Measurements from ENCODE around the gene CX3CR1. TPM values are rescaled to one million over a fixed set of nuclear protein-coding genes. Genes with fewer than 3 reads are reported as not detected.

The CX3CR1 gene
- total and polyA plus RNA-seq, 8 donors = 1.8 to 6.4 (median 4.6) TPM

DNA sequence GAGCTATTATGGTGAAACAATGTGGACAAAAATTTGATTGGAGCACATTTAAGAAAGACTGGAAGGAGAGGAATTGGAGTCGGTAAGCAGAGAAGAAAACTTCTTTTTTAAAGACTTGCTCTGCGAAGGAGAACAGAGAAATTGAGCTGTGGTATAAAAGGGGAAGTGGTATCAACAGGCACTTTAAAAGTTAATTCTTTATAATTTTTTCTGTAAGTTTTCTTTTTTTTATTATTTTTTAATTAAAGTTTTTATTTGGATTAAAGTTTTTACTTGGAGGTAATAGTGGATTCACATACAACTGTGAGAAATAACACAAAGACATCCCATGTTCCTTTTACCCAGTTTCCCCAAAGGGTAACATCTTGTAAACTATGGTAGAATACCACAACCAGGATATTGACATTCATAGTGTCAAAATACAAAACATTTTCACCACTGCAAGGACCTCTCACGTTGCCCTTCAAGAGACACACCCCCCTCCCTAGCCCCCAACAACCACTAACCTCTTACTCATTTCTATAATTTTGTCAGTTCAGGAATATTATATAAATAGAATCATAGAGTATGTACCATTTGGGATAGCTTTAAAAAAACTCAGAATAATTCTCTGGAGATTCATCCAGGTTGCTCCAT lies 53.6 kb downstream of the CX3CR1 start:
- Histone ChIP-seq H3K4me3 (no peak overlapping the region), H3K9me3 (no peaks in the 10 kb centered on the region), H3K36me3 (no peaks in the 10 kb centered on the region), H3K27me3 (no peaks in the 10 kb centered on the region), H3K4me1 (peaks cover 0 to 5% of the 10 kb centered on the region in 2 donors), H3K27ac (no peak overlapping the region)
- DNase-seq (no peak), ATAC-seq (no peak)
- TF ChIP-seq, protein P1, sequence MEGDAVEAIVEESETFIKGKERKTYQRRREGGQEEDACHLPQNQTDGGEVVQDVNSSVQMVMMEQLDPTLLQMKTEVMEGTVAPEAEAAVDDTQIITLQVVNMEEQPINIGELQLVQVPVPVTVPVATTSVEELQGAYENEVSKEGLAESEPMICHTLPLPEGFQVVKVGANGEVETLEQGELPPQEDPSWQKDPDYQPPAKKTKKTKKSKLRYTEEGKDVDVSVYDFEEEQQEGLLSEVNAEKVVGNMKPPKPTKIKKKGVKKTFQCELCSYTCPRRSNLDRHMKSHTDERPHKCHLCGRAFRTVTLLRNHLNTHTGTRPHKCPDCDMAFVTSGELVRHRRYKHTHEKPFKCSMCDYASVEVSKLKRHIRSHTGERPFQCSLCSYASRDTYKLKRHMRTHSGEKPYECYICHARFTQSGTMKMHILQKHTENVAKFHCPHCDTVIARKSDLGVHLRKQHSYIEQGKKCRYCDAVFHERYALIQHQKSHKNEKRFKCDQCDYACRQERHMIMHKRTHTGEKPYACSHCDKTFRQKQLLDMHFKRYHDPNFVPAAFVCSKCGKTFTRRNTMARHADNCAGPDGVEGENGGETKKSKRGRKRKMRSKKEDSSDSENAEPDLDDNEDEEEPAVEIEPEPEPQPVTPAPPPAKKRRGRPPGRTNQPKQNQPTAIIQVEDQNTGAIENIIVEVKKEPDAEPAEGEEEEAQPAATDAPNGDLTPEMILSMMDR (IDR thresholded peaks at IDR 0.05) = no peak
- intact Hi-C loops (cut with DNase I) = no loop called here

DNA sequence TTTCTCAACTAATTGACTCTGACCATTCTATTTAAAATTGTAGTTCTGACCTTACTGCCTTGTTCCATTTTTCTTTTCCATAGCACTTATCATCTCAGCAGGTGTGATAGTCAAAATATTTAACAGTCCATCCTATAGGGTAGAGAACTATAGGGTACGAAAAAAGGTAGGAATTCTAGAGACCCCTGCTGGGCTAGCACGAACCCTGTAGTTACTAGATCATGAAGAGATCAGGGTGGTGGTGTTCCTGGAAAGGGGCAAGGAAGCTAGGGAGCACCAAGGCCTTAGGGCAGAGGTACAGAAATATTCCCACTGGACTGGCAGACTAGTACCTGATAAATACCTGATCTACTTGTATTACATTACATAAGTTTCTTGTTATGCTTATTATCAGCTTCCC lies 55.5 kb downstream of the CX3CR1 start:
- intact Hi-C loops (cut with DNase I) = no loop called here
- DNase-seq = no peak
- Histone ChIP-seq H3K9me3 (no peaks in the 10 kb centered on the region), H3K36me3 (no peaks in the 10 kb centered on the region), H3K27ac (no peak overlapping the region), H3K4me3 (no peak overlapping the region), H3K4me1 (peaks cover 0 to 5% of the 10 kb centered on the region in 2 donors), H3K27me3 (no peaks in the 10 kb centered on the region)
- ATAC-seq = no peak
- TF ChIP-seq, protein P1 (IDR thresholded peaks at IDR 0.05) = no peak

DNA sequence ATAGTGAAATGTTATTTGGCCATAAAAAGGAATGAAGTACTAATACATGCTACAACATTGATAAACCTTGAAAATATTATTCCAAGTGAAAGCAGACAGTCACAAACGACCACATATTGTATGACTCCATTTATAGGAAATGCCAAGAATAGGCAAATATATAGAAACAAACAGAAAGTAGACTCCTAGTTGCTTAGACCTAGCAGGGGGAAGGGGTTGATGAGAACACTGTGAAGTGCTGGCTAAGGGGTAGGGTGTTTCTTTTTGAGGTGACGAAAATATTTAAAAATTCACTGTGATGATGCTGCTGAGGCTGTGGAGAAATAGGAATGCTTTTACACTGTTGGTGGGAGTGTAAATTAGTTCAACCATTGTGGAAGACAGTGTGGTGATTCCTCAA lies 56.9 kb downstream of the CX3CR1 start:
- H3K9me3 ChIP-seq = no peaks in the 10 kb centered on the region
- no peak overlapping the region for H3K27ac ChIP-seq
- H3K4me1 ChIP-seq = peaks cover 0 to 5% of the 10 kb centered on the region in 2 donors
- TF ChIP-seq, protein P1 (IDR thresholded peaks at IDR 0.05) = no peak
- DNase-seq (no peak), ATAC-seq (no peak)
- H3K4me3 ChIP-seq = no peak overlapping the region
- intact Hi-C loops (cut with DNase I) = no loop called here
- no peaks in the 10 kb centered on the region for H3K36me3 ChIP-seq
- no peaks in the 10 kb centered on the region for H3K27me3 ChIP-seq

DNA sequence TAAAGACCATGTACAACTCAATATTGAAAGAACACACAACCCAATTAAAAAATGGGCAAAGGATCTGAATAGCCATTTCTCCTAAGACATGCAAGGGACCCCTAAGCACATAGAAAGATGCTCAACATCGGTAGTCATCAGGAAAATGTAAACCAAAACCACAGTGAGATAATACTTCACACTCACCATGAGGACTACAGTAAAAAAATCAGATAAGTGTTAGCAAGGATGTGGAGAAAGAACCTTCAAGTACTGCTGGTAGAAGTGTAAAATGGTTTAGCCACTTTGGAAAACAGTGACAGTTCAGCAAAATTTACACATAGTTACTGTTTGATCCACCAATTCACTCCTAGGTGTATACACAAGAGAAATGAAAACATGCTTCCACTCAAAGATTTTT lies 57.4 kb downstream of the CX3CR1 start:
- Histone ChIP-seq H3K36me3 (no peaks in the 10 kb centered on the region), H3K9me3 (no peaks in the 10 kb centered on the region), H3K4me1 (peaks cover 0 to 5% of the 10 kb centered on the region in 2 donors), H3K27me3 (no peaks in the 10 kb centered on the region), H3K27ac (no peak overlapping the region), H3K4me3 (no peak overlapping the region)
- ATAC-seq (no peak), DNase-seq (no peak)
- intact Hi-C loops (cut with DNase I) = no loop called here
- TF ChIP-seq, protein P1 (IDR thresholded peaks at IDR 0.05) = no peak

DNA sequence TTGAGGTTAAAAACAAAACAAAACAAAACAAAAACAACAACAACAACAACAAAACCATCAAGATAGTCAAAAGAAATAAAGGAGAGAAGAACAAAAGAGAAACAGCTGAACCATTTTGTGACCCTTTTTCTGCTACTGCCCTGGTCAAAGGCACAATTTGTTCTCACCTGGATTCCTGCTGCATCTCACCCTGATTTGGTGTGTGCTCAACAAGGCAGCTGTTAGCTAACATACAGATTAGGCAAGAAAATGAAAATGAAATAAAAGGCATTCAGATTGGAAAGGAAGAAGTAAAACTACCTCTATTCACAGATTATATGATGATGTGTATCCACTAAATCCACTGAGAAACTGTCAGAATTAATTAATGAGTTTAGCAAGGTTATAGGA lies 58.7 kb downstream of the CX3CR1 start:
- H3K4me1 ChIP-seq = peaks cover 0 to 12% of the 10 kb centered on the region in 2 donors
- H3K27ac ChIP-seq = no peak overlapping the region
- DNase-seq = no peak
- TF ChIP-seq, protein P1 (IDR thresholded peaks at IDR 0.05) = no peak
- H3K27me3 ChIP-seq = no peaks in the 10 kb centered on the region
- no peaks in the 10 kb centered on the region for H3K9me3 ChIP-seq
- no peaks in the 10 kb centered on the region for H3K36me3 ChIP-seq
- intact Hi-C loops (cut with DNase I) = no loop called here
- H3K4me3 ChIP-seq = no peak overlapping the region
- ATAC-seq = no peak

Measured in left lung (tissue), 10 donors.